RPMI8226 (cell line): Measurements from ENCODE around the gene TLDC2.
"Not testable (repeated sequence)": the region's sequence is repeated elsewhere in the genome, so short reads cannot be mapped to it uniquely, and the experiment has no call there.

ENCODE experiments used
- DNase-seq: peaks from one replicate; pipeline ENCODE4 v3.0.0-alpha.2; 2015

The TLDC2 gene

DNA sequence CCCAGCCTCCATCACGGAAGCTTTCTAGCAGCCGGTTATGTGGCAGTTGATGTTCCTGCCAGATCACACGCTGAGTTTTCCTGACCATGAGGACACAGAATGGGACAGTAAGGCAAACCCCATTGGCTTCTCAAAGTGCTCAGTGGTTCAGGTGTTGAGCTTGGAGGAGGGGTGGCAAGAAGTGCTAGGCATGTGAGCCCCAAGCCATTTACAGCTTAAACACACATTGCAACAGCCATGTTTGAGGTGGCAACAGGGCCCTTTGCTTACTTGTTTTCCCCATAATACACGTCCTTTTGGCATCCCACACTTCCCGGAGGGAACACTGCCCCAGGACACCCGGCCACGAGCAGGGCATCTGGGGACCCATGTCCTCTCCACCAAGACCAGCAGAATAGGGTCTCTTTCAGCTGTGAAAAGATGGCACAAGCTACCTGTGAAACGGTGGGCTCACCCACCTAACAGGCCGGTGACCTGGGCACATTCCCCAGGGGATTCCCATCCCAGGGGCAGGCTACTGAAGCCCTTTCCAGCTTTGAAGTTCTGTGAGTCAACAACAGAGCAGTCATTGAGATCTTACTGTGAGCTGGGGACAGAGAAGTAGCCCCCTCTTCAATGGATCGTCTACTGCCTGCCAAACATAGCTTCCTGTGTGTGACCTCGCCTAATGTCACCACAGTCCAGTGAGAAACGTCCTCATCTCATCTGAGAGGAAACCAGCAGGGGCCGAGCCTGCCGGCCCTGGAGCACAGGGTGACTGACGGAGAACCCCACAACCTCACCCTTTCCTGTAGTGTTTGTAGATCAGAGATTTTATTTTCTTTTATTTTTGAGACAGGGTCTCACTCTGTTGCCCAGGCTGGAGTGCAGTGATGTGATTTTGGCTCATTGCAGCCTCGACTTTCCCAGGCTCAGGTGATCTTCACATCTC lies 4.0 kb upstream of the TLDC2 start:
- DNase-seq, result no peak

- no peak for DNase-seq
Measured at GRCh38 chr20:36872852-36873251, 3.1 kb upstream of the TLDC2 start.

DNA sequence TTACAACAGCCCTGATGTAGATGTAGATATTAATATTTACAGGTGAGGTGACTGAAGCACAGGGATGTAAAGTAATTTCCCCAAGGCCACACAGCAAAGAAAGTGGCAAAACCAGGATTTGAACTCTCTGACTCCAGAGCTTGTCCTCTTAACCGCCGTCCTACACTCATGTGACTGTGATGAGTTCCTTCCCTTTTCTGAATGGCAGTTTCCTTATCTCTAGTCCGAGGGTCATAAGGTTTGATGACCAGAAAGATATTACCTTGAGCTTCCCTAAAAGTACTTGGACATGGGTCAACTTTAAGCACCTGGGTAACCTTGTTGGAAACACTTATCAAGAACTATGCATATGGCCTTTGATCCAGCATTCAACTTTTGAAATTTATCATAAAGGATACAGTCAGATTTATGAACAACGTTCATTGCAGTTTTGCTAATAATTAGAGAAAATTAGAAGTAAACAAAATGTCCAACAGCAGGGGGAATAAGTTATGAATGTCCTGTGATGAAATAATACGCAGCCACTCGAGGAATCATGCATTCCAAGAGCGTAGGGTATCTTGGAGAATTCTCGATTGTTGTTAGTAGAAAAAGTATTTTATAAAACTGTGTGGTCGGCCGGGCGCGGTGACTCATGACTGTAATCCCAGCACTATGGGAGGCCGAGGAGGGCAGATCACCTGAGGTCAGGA lies 2.3 kb upstream of the TLDC2 start:
- no peak for DNase-seq

- peak; percentile 41 for DNase-seq
Measured at GRCh38 chr20:36875093-36875492, 845 bp upstream of the TLDC2 start.

GRCh38 chr20:36876473-36876833 lies 515 bp downstream of the TLDC2 start:
- no peak for DNase-seq

GRCh38 chr20:36878941-36879340 lies 3.0 kb downstream of the TLDC2 start:
- no peak for DNase-seq

GRCh38 chr20:36880741-36881250 lies 4.9 kb downstream of the TLDC2 start:
- no peak for DNase-seq

GRCh38 chr20:36881331-36881730 lies 5.4 kb downstream of the TLDC2 start:
- DNase-seq, result no peak

DNA sequence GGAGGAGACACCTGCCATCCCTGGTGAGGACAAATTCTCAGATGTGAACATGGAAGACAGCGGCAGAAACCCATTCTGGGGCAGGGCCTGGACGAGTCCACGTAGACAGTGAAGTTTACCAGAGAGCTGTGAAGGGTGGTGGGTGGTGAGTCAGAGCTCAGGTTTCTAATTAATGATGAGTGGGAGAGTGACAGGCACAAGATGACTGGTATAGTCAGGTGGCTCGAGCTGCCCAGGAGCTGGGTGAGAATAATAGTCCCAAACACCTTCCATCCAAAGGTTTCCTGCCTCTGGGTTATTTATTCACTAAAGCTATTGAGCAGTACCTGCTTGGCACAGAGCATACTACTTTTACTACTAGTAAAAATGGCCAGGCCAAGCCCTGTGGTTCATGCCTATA lies 6.0 kb downstream of the TLDC2 start:
- no peak for DNase-seq

DNA sequence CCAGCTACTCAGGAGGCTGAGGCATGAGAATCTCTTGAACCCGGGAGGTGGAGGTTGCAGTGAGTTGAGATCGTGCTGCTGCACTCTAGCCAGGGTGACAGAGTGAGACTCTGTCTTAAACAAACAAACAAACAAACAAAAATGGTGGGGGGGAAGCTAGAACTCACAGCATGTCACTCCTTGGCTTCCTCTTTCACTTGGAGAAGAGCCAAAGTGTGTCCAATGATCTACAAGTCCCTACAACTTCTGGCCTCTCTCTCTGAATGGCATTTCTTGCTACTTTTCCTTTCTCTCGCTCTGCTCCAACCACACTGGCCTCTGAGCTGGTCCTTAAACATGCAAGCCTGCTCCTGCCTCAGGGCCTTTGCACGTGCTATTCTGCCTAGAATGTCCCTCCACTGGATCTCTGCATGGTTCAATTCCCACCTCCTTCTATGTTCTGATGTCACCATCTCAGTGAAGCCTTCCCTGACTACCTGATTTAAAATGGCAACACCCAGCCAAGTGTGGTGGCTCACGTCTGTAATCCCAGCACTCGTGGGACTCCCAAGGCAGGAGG lies 8.1 kb downstream of the TLDC2 start:
- peak; percentile 74 for DNase-seq

DNA sequence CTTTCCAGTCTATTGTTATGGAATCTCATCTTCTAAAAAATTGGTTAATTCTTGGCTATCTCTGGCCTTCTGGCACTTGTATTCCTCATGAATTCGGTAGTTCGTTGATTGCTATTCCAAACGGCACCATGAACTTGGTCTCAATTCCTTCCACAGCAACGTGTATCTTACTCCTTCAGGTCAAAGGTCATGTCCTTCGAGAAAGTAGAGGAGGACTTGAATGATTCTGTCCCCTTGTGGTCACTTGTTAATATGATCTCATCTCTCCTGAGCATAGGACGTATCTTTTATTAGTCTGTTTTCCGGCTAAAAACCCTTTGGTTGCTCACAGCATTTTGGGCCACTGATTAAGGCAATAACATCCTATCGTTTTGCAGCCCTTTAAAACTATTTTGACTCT lies 9.4 kb downstream of the TLDC2 start:
- DNase-seq, result no peak

DNA sequence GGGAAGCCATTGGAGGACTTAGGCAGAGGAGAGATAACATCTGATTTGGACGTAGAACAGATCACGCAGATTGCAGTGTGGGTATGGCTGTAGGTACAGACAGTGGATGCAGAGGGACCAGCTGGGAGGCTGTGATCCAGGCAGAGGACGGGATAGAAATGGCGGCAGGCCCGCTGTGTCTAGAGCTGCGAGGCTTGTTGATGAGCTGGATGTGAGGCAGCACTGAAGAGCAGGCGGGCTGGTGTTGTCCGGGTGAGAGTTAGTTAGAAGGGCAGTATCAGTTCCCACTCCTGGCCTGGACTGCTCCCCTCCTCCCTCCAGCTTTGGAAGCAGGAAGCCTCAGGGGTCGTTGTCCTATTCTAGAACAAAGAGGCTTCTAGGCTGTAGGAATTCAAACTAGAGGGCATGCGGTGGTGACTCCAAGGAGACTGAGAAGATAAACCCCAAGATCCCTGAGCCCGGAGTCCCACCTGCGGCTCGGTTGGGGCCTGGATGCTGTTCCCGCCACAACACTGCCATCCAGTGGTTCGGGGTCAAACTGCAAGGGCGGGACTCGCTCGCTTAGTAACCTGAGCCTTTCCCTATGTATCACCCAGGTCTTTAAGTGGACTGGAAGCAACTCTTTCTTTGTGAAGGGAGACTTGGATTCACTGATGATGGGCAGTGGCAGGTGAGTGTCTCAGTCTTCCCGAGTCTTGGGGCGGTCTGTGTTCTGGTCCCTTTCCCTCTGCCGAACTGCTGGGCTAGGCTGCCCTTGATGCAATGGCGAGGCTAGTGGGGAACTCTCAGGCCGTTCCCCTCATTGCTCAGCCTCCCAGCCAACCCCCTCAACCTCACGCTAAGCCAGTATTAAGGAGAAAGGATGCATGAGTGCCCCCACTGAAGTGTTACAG lies 11.2 kb downstream of the TLDC2 start:
- peak; percentile 85 for DNase-seq

GRCh38 chr20:36887752-36888090 lies 11.8 kb downstream of the TLDC2 start:
- DNase-seq, result no peak

DNA sequence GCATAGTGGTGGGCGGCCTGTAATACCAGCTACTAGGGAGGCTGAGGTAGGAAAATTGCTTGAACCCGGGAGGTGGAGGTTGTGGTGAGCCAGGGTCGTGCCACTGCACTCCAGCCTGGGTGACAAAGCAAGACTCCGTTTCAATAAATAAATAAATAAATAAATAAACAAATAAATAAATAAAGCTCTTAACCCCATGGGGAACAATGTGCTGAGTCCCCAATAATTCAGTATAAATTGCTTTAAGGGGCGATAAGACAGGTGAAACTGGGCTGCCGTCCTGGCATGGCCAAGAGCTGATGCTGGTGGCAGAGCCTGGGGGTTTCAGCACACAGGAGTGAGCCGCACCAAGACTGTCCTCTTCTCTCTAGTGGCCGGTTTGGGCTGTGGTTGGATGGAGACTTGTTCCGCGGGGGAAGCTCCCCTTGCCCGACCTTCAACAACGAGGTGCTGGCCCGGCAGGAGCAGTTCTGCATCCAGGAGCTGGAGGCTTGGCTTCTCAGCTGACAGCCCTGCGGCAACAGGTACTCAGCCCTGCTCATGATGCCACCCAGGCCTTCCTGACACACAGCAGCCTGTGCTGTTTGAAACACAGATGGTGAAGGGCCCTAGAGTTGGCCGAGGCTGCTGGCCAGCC lies 13.1 kb downstream of the TLDC2 start:
- no peak for DNase-seq

DNA sequence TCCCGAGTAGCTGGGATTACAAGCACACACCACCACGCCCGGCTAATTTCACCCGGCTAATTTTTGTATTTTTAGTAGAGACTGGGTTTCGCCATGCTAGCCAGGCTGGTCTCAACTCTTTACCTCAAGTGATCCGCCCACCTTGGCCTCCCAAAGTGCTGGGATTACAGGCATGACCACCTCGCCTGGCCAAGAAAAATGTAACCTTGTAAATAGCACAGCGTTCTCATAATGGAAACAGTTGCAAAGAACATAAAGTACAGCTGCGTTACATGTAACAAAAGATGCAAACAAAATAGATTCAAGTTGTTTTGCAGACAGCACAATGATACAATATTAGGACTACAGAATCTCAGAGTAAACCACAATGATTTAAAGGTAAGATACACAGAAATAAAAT lies 14.6 kb downstream of the TLDC2 start:
- DNase-seq, result no peak

GRCh38 chr20:36891211-36891610 lies 15.3 kb downstream of the TLDC2 start:
- DNase-seq, result no peak

DNA sequence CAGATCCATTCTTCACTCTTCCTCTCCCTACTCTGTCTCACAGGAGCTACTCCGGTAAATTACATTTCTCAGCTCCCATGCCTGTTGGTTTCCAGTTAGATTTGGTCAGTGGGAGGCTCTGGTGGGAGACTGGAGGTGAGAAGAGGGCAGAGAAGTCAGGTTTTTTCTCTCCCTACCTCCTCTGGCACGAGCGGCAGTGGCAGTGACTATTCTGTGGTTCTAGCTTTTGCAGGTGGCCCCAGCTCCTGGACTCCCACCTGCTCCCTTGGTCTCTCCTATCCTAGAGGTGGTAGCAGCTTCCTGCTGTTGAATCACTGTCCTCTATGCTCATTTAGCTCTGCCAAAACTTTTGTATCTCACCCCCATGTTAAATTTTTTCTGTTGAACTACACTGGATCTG lies 17.9 kb downstream of the TLDC2 start:
- DNase-seq, result no peak

DNA sequence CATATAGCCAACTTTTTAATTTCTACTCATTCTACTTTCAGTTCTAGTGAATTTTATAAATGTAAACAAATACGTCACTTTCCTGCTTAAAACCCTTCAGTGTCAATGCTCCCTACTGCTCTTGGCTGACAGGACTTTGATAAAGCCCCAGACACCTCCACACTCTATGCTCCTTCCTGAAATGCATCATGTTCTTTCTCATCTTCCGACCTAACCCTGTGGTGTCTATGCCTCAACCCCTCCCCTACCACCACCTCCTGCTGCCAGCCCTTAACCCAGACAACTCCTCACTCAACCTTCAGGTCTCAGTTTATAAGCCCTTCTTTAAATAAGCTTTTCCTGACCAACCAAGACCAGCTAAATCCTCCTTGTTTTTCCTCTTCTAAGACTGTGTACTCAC lies 19.1 kb downstream of the TLDC2 start:
- DNase-seq, result no peak

DNA sequence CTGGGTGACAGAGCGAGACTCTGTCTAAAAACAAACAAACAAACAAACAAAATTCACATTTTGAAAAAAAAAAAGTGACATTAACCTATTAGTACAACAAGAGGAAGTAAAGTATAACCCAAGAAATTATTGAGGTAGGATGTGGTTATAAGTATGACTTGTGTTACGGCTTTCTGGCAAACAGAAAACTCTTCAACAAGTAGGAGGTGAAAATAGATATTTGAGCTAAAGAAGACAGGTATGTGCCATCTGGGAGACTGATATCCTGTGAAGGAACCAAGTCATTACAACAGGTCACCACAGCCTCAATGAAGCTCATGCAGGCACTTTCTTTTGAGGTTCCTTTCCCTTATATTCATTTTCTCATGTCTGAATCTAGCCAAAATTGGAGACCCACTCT lies 28.8 kb downstream of the TLDC2 start:
- no peak for DNase-seq

DNA sequence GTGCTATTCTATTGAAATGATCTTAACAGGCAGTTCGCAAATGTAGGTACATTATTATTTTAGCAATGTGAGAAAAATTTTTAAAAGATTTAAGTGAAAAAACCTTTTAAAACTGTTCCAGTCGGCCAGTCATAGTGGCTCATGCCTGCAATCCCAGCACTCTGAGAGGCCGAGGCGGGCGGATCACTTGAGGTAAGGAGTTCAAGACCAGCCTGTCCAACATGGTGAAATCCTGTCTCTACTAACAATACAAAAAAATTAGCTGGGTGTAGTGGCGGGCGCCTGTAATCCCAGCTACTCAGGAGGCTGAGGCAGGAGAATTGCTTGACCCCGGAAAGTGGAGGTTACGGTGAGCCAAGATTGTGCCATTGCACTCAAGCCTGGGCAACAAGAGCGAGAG lies 29.6 kb downstream of the TLDC2 start:
- DNase-seq, result not testable (repeated sequence)

DNA sequence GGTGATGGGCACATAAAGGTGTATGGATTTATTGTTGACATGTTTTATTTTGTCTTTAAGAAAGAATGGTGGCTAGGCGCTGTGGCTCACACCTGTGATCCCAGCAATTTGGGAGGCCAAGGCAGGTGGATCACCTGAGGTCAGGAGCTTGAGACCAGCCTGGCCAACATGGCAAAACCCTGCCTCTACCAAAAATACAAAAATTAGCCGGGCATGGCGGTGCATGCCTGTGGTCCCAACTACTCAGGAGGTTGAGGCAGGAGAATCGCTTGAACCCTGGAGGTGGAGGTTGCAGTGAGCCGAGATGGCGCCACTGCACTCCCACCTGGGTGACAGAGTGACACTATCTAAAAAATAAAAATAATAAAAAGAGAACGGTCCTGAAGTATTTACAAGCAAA lies 30.1 kb downstream of the TLDC2 start:
- DNase-seq, result not testable (repeated sequence)

GRCh38 chr20:36908603-36909002 lies 32.7 kb downstream of the TLDC2 start:
- no peak for DNase-seq
